Measurements from ENCODE around the gene RFC2. TPM values are rescaled to one million over a fixed set of nuclear protein-coding genes. Genes with fewer than 3 reads are reported as not detected.
A peak's percentile ranks its signal among the peaks of the same experiment; 100 is the strongest.
"Not testable (repeated sequence)": the region's sequence is repeated elsewhere in the genome, so short reads cannot be mapped to it uniquely, and the experiment has no call there.

Gene RFC2
- total RNA-seq, 2 experiments from 2014 or later, result 70.5 to 76.8 TPM

GRCh38 chr7:74272305-74273038 is 18.3 kb upstream of the RFC2 start:
- Mint-ChIP-seq H3K27ac (peak overlapping the region; percentile 60), H3K4me3 (no peak overlapping the region), H3K9me3 (ENCODE audit: low read depth) (no peaks in the 10 kb centered on the region), H3K4me1 (peaks cover 17% of the 10 kb centered on the region), H3K36me3 (no peaks in the 10 kb centered on the region), H3K27me3 (peaks cover 13% of the 10 kb centered on the region)
- CTCF ChIA-PET, result interaction anchor here (0.6 to 5.7 kb wide), 3 partner anchors 16 to 74 kb away, joined by 3 to 28 read pairs (median 3); partner anchors contain the start of gene CLIP2
- peak; percentile 84 for DNase-seq
- peak; percentile 68 for ATAC-seq

GRCh38 chr7:74271742-74272141 is 17.5 kb upstream of the RFC2 start:
- H3K36me3 Mint-ChIP-seq, result no peaks in the 10 kb centered on the region
- H3K9me3 Mint-ChIP-seq (ENCODE audit: low read depth), result no peaks in the 10 kb centered on the region

DNA sequence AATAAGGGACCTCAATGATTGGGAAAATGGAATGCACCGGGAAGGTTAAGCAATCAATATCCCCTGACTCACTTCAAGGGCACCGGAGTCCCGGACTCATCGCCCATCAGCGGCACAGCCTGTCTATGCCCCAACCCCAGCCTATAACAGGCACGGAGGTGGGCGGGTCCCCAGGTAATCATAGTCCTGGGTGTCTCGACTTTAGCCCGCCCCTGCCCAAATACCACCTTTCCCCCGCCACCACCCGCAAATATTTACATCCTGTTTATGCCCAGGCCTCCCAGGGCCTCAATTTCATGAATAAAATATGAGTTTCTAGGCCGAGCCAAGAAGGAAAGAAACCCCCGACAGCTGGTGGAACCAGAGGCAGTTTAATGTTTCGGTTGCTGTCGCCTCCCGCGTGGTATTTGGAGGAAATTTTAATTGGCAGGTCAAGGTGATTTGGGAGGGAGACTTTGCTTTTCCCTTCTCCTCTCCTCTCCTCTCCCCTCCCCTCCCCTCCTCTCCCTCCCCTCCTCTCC is 15.6 kb upstream of the RFC2 start:
- DNase-seq (peak; percentile 76), ATAC-seq (peak; percentile 83)
- Mint-ChIP-seq H3K9me3 (ENCODE audit: low read depth) (no peaks in the 10 kb centered on the region), H3K27ac (no peak overlapping the region), H3K4me3 (peak overlapping the region; percentile 77), H3K36me3 (no peaks in the 10 kb centered on the region), H3K4me1 (peaks cover 19% of the 10 kb centered on the region), H3K27me3 (peaks cover 18% of the 10 kb centered on the region)
- CTCF ChIA-PET, result interaction anchor here (5.7 kb wide), 1 partner anchor 18 kb away, joined by 28 read pairs; the partner anchor contains the start of gene CLIP2

More at GRCh38 chr7:74271742-74272141, 17.5 kb upstream of the RFC2 start:
- H3K4me1 Mint-ChIP-seq, result peaks cover 17% of the 10 kb centered on the region
- no peak for ATAC-seq
- H3K27me3 Mint-ChIP-seq, result peaks cover 13% of the 10 kb centered on the region
- H3K27ac Mint-ChIP-seq, result peak overlapping the region; percentile 67
- DNase-seq, result no peak
- no peak overlapping the region for H3K4me3 Mint-ChIP-seq
- CTCF ChIA-PET, result interaction anchor here (5.7 kb wide), 1 partner anchor 17 kb away, joined by 28 read pairs; the partner anchor contains the start of gene CLIP2

- CTCF ChIA-PET, result interaction anchor here (0.7 to 5.7 kb wide), 5 partner anchors 8 to 133 kb away, joined by 3 to 28 read pairs (median 3); partner anchors contain the start of gene CLIP2
- H3K27ac Mint-ChIP-seq, result no peak overlapping the region
- H3K4me1 Mint-ChIP-seq, result peaks cover 19% of the 10 kb centered on the region
- peaks cover 20% of the 10 kb centered on the region for H3K27me3 Mint-ChIP-seq
- no peak for ATAC-seq
- H3K9me3 Mint-ChIP-seq (ENCODE audit: low read depth), result no peaks in the 10 kb centered on the region
- no peaks in the 10 kb centered on the region for H3K36me3 Mint-ChIP-seq
- no peak overlapping the region for H3K4me3 Mint-ChIP-seq
- DNase-seq, result no peak
Observed at GRCh38 chr7:74267756-74268565, 13.8 kb upstream of the RFC2 start.

- Mint-ChIP-seq H3K4me1 (peaks cover 4% of the 10 kb centered on the region), H3K27ac (no peak overlapping the region), H3K4me3 (no peak overlapping the region), H3K27me3 (peaks cover 20% of the 10 kb centered on the region), H3K36me3 (no peaks in the 10 kb centered on the region), H3K9me3 (ENCODE audit: low read depth) (no peaks in the 10 kb centered on the region)
- DNase-seq (no peak), ATAC-seq (no peak)
- CTCF ChIA-PET, result no interaction called here
Observed at GRCh38 chr7:74266191-74266963, 12.2 kb upstream of the RFC2 start.

DNA sequence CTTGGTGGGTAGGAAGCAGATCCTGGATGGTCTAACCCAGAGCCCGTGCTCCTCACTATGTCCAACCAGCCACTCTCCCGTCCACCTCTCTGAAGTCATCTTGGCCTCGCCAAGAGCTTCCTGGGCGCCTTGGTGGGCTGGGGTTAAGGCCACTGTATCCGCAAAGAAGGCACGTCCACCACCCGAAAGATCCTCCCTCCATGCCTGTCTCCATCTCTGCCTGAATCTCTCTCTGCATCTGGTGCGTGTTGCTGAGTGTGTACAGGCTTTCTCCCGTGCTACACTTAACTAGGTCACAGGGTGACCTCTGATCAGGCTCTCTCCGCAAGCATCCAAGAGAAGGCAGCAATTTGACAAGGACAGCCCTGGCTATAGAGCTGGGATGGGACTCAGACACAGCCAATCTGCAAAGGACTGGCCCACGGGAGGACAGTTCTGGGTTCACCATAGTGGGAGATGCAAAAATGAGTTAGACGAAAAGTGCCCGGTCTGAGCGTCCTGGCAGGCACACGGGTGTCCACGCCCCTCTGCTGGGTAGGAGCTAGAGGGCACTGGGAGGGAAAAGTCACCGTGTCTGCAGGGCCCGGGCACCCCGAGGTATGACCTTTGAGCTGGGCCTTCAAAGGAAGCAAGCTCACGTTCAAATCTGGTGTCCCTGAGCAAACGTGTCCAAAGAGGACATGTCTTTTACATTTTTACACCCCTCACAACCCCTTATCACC is 9.4 kb upstream of the RFC2 start:
- H3K4me1 Mint-ChIP-seq, result peaks cover 2% of the 10 kb centered on the region
- H3K27me3 Mint-ChIP-seq, result peaks cover 16% of the 10 kb centered on the region
- H3K27ac Mint-ChIP-seq, result no peak overlapping the region
- H3K36me3 Mint-ChIP-seq, result no peaks in the 10 kb centered on the region
- CTCF ChIA-PET, result interaction anchor here (0.6 to 2.3 kb wide), 2 partner anchors 57 to 123 kb away, joined by 3 to 8 read pairs; no protein-coding TSS in a partner anchor
- no peak for DNase-seq
- ATAC-seq, result no peak
- no peak overlapping the region for H3K4me3 Mint-ChIP-seq
- H3K9me3 Mint-ChIP-seq (ENCODE audit: low read depth), result no peaks in the 10 kb centered on the region

DNA sequence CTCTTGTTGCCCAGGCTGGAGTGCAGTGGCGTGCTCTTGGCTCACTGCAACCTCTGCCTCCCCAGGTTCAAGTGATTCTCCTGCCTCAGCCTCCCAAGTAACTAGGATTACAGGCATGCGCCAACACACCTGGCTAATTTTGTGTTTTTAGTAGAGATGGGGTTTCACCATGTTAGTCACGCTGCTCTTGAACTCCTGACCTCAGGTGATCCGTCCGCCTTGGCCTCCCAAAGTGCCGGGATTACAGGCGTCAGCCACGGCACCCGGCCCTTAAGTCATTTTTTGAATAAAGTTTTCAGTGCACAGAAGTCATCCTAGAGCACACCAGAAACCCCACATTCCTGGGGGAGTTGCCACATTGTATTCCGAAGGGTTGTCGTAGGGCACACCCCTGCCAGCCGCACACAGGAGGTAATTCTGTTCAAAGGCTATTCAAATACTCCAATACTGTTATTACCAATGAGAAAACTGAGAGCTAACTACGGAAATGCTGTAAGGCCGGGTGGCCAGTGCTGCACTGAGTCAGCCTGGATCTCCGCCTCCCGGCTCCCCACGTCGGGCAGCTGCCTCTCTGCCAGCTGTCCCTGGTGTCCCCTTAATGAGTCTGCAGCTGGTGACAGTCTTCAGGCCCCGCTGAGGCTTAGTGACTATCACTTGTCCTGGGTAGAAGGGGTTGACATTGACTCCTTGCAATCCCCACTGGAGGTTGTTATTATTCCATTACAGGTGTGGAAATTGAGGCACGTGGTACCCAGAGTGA is 8.6 kb upstream of the RFC2 start:
- ATAC-seq, result no peak
- H3K27ac Mint-ChIP-seq, result no peak overlapping the region
- CTCF ChIA-PET, result interaction anchor here (2.3 kb wide), 1 partner anchor 56 kb away, joined by 8 read pairs; no protein-coding TSS in a partner anchor
- no peaks in the 10 kb centered on the region for H3K9me3 Mint-ChIP-seq (ENCODE audit: low read depth)
- peaks cover 2% of the 10 kb centered on the region for H3K4me1 Mint-ChIP-seq
- no peak for DNase-seq
- no peaks in the 10 kb centered on the region for H3K36me3 Mint-ChIP-seq
- H3K4me3 Mint-ChIP-seq, result no peak overlapping the region
- peaks cover 11% of the 10 kb centered on the region for H3K27me3 Mint-ChIP-seq

- Mint-ChIP-seq H3K36me3 (no peaks in the 10 kb centered on the region), H3K27me3 (peaks cover 2% of the 10 kb centered on the region), H3K9me3 (ENCODE audit: low read depth) (no peaks in the 10 kb centered on the region), H3K4me3 (no peak overlapping the region), H3K27ac (no peak overlapping the region), H3K4me1 (peaks cover 17% of the 10 kb centered on the region)
- CTCF ChIA-PET, result interaction anchor here (1.2 to 2.4 kb wide), 3 partner anchors 17 to 53 kb away, joined by 3 to 13 read pairs (median 4); no protein-coding TSS in a partner anchor
- no peak for ATAC-seq
- no peak for DNase-seq
Observed at GRCh38 chr7:74258639-74259038, 4.4 kb upstream of the RFC2 start.

GRCh38 chr7:74256491-74257408 is 2.6 kb upstream of the RFC2 start:
- Mint-ChIP-seq H3K9me3 (ENCODE audit: low read depth) (no peaks in the 10 kb centered on the region), H3K27ac (peak overlapping the region; percentile 35), H3K27me3 (peaks cover 2% of the 10 kb centered on the region), H3K36me3 (peaks cover 6% of the 10 kb centered on the region), H3K4me3 (no peak overlapping the region), H3K4me1 (peaks cover 29% of the 10 kb centered on the region)
- ATAC-seq, result no peak
- no peak for DNase-seq
- CTCF ChIA-PET, result interaction anchor here (1.2 to 2.4 kb wide), 4 partner anchors 12 to 144 kb away, joined by 3 to 13 read pairs (median 5); no protein-coding TSS in a partner anchor

DNA sequence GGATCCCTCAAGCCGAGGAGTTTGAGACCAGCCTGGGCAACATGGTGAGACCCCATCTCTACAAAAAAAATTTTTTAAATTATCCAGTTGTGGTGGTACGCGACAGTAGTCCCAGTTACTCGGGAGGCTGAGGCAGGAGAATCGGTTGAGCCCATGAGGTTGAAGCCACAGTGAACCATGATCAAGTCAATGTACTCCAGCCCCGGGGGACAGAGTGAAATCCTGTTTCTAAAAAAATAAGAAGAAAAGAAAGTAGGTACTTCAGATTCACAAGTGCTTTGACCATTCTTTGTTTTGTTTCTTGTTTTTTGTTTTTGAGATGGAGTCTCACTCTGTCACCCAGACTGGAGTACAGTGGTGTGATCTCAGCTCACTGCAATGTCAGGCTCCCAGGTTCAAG is 1.3 kb upstream of the RFC2 start:
- ATAC-seq; H3K9me3 Mint-ChIP-seq (ENCODE audit: low read depth); H3K27me3 Mint-ChIP-seq; DNase-seq: not testable (repeated sequence)
- Mint-ChIP-seq H3K36me3 (peaks cover 14% of the 10 kb centered on the region), H3K4me3 (peak overlapping the region; percentile 32), H3K4me1 (peaks cover 34% of the 10 kb centered on the region), H3K27ac (peak overlapping the region; percentile 89)
- CTCF ChIA-PET, result interaction anchor here (0.6 to 1.3 kb wide), 2 partner anchors 13 to 17 kb away, joined by 3 read pairs; no protein-coding TSS in a partner anchor

Measured in activated CD8-positive, alpha-beta memory T cell treated with anti-CD3 and anti-CD28 coated beads, Interleukin-2, amount 10 ng/mL, durations not matched to agents 7 days and 5 days (primary cell).